GM12801 (cell line): ENCODE measurements around the gene DCAF4.

Source experiments
- TF ChIP-seq, protein P1 (sequence below): IDR thresholded peaks from one replicate; pipeline ENCODE4 v1.5.1; 2011; ENCODE audit warnings: control low read depth; ENCODE audit not compliant: insufficient read length; ENCODE audit errors: extremely low read depth

Gene DCAF4

DNA sequence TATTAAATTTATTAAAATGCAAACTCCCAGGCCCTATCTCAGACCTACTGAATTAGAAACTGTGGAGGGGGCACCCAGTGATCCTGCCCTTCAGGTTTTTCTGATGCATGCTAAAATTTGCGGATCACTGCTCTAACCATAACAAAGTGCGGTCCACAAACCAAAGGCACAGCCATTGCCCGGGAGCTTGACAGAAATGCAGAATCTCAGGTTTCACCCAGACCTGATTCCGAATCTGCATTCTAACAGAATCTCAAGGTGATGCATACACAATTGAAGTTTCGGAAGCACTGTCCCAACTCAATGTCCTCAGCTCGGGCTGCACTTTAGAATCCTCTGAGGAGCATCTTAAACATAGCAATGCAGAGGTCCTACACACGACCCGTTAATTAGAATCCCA, 54.6 kb downstream of the DCAF4 start:
- TF ChIP-seq, protein P1, sequence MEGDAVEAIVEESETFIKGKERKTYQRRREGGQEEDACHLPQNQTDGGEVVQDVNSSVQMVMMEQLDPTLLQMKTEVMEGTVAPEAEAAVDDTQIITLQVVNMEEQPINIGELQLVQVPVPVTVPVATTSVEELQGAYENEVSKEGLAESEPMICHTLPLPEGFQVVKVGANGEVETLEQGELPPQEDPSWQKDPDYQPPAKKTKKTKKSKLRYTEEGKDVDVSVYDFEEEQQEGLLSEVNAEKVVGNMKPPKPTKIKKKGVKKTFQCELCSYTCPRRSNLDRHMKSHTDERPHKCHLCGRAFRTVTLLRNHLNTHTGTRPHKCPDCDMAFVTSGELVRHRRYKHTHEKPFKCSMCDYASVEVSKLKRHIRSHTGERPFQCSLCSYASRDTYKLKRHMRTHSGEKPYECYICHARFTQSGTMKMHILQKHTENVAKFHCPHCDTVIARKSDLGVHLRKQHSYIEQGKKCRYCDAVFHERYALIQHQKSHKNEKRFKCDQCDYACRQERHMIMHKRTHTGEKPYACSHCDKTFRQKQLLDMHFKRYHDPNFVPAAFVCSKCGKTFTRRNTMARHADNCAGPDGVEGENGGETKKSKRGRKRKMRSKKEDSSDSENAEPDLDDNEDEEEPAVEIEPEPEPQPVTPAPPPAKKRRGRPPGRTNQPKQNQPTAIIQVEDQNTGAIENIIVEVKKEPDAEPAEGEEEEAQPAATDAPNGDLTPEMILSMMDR = no peak

DNA sequence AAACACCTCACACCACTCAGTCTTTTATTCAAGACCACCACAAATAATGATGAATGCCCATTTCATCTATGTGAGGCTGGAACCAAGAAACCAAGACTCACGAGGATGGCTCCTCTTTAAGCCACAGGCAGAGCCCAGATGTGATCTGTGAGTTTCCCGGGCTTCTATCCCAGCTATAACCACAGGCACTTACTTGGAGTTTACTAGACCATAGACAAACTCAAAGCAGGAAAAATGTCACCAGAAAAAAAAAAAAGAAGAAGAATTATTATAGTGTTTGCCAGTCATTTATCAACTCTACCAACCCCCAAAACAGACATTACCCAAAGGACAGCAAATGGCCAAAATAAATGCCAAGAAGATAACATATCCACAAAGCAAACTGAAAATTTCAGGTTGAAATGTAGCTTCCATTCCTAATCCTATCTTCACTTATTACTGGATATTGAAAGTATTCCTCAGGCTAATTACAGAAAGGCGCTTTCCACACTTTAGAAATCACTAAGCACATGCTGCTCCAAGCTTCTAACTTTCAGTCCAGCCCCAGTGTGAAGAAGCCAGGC, 56.0 kb downstream of the DCAF4 start:
- TF ChIP-seq, protein P1 = no peak

DNA sequence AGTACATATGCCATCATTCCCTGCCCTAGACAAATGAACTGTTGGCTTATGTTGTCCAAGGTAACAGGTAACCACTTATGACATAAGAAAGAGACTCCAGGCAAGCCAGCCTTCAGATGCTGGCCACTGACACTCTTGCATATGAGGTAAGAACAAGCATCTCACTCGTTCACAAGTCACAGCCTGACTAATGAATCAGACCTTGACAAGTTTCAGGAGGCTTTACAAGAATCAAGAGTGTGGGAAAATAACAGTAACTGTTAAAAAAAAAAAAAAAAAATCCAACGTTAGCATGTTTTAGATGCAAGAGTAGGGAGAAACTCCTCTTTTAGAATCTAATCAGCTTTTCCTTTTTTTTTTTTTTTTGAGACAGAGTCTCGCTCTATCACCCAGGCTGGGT, 60.0 kb downstream of the DCAF4 start:
- TF ChIP-seq, protein P1 = no peak

DNA sequence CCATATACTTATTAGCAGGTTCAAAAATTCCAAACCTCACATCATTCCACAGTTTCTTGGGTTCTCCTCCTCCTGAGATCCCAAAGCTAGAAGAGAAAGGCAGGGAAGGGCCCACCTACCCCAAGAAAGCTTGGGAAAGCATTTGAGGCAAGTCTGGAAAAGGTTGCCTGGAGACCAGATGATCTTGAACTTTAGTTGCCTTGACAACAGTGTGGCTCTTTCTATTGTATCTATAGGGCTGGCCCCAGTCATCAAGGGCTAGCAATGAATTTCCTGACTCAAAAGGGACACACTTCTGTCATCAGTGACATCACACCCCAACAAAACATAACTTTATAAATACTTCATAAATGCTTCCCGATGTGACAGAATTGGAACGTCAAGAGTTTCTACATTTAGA, 60.6 kb downstream of the DCAF4 start:
- TF ChIP-seq, protein P1 = no peak

DNA sequence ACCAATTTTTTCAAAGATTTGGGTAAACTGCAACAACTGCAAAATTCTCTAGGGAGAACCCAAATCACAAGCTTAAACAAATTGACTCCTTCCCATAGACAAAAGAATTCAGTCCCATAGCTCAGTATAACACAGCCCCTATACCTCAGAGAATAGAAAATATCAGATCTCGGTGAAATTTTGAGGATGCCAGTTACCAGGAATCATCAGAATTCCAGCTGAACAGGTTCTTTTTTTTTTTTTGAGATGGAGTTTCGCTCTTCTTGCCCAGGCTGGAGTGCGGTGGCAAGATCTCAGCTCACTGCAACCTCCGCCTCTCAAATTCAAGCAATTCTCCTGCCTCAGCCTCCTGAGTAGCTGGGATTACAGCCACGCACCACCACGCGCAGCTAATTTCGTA, 63.9 kb downstream of the DCAF4 start:
- TF ChIP-seq, protein P1 = no peak

DNA sequence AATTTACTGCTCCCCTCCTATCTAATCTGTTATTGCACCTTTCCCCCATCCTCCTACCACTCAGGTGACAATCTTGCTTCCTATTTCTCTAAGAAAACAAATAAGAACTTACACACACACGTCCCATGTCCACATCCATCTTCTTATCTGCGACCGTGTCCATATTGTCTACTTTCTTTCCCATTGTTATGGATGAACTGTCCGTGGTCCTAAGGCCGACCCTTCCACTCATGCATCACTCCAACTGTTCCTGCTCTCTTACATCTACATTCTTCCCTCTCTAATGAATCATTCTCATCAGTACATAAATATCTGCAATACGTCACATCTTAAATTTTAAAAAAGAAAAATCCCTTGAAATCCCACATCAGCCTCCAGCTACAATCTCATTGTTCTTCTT, 70.7 kb downstream of the DCAF4 start:
- TF ChIP-seq, protein P1 = no peak

DNA sequence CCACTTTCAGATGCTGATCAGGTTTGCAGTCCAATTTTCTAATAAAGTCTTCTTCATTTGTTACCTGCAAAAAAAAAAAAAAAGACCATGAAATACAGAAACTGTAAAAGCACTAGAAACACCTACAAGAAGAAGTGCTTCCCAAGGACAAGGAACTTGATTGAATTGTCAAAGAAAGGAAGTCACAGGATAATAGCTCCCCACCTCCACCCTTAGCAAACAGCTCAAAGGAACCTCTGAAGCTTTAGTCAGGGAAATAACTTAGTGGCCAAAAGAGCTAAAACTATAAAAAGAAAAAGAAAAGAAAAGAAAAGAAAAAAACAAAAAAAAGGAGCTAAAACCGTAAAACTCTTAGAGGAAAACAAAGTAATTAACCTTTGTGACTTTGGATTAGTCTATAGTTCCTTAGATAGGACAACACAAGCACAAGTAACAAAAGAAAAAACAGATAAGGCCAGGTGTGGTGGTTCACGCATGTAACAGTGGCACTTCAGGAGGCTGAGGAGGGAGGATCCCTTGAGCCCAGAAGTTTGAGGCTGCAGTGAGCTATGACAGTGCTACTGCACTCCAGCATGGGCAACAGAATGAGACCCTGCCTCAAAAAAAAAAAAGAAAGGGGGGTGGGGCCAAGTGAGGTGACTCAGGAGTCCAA, 72.1 kb downstream of the DCAF4 start:
- TF ChIP-seq, protein P1 = no peak
